ENCODE results near the gene ATRNL1. TPM values are rescaled to one million over a fixed set of nuclear protein-coding genes. Genes with fewer than 3 reads are reported as not detected.

ATRNL1 gene
- polyA plus RNA-seq, 3 donors = not detected

- Histone ChIP-seq H3K9me3 (replicated peaks in 1 of 2; ENCODE audit: control insufficient read depth in 1 of 2, insufficient read depth in 1 of 2, low read length in 2 of 2) (no peaks in the 10 kb centered on the region), H3K36me3 (replicated peaks in 1 of 2; ENCODE audit: control insufficient read depth in 1 of 2, insufficient read depth in 2 of 2, low read length in 2 of 2) (no peaks in the 10 kb centered on the region), H3K4me1 (ENCODE audit: control insufficient read depth in 1 of 2, insufficient read depth in 2 of 2, low read length in 2 of 2) (no peaks in the 10 kb centered on the region), H3K4me2 (replicated peaks; ENCODE audit: extremely low read depth, low read length, poor library complexity, severe bottlenecking) (no peak overlapping the region), H3K4me3 (replicated peaks in 1 of 3; ENCODE audit: low read depth in 2 of 3, low read length in 3 of 3) (no peak overlapping the region), H3K27me3 (ENCODE audit: control insufficient read depth in 2 of 2, insufficient read depth in 2 of 2, low read length in 2 of 2) (no peaks in the 10 kb centered on the region), H3K9ac (ENCODE audit: insufficient read depth, low read length, poor library complexity, severe bottlenecking) (no peak overlapping the region), H2AFZ (ENCODE audit: insufficient read depth, low read depth, low read length, poor library complexity, severe bottlenecking) (no peak overlapping the region), H3K27ac (ENCODE audit: low read depth in 1 of 2, low read length in 2 of 2) (no peak overlapping the region), H4K20me1 (ENCODE audit: insufficient read depth, low read length) (no peaks in the 10 kb centered on the region), H3K79me2 (ENCODE audit: insufficient read depth, low read length) (no peaks in the 10 kb centered on the region)
- H3K36me3 Mint-ChIP-seq = no peaks in the 10 kb centered on the region
- no peak for TF ChIP-seq CTCF (IDR thresholded peaks at IDR 0.05)
- no peak overlapping the region for H3K27ac Mint-ChIP-seq
- intact Hi-C loops (cut with micrococcal nuclease) = no loop called here
- no peak overlapping the region for H3K4me3 Mint-ChIP-seq
- no peaks in the 10 kb centered on the region for H3K4me1 Mint-ChIP-seq
- H3K27me3 Mint-ChIP-seq (ENCODE audit: low read depth in 3 of 3) = peaks cover 0 to 1% (median 0%) of the 10 kb centered on the region in 3 donors
- H3K9me3 Mint-ChIP-seq = no peaks in the 10 kb centered on the region
- DNase-seq = no peak
- WGBS (ENCODE audit: insufficient coverage) = no CpG with 5 or more reads among the region's 2 CpGs
Measured at GRCh38 chr10:115774721-115775120, 681.6 kb downstream of the ATRNL1 start.

- H3K27ac Mint-ChIP-seq = no peak overlapping the region
- WGBS (ENCODE audit: insufficient coverage) = no CpG with 5 or more reads among the region's 2 CpGs
Measured at GRCh38 chr10:115777646-115778045, 684.5 kb downstream of the ATRNL1 start.

More at GRCh38 chr10:115777646-115778045, 684.5 kb downstream of the ATRNL1 start:
- no peak for TF ChIP-seq CTCF (IDR thresholded peaks at IDR 0.05)
- Mint-ChIP-seq H3K9me3 (no peaks in the 10 kb centered on the region), H3K4me1 (no peaks in the 10 kb centered on the region), H3K4me3 (no peak overlapping the region), H3K27me3 (ENCODE audit: low read depth in 3 of 3) (peaks cover 0 to 3% (median 0%) of the 10 kb centered on the region in 3 donors), H3K36me3 (no peaks in the 10 kb centered on the region)
- Histone ChIP-seq H3K36me3 (replicated peaks in 1 of 2; ENCODE audit: control insufficient read depth in 1 of 2, insufficient read depth in 2 of 2, low read length in 2 of 2) (no peaks in the 10 kb centered on the region), H3K4me3 (replicated peaks in 1 of 3; ENCODE audit: low read depth in 2 of 3, low read length in 3 of 3) (no peak overlapping the region), H3K27me3 (ENCODE audit: control insufficient read depth in 2 of 2, insufficient read depth in 2 of 2, low read length in 2 of 2) (no peaks in the 10 kb centered on the region), H3K4me2 (replicated peaks; ENCODE audit: extremely low read depth, low read length, poor library complexity, severe bottlenecking) (no peak overlapping the region), H3K9me3 (replicated peaks in 1 of 2; ENCODE audit: control insufficient read depth in 1 of 2, insufficient read depth in 1 of 2, low read length in 2 of 2) (no peaks in the 10 kb centered on the region), H2AFZ (ENCODE audit: insufficient read depth, low read depth, low read length, poor library complexity, severe bottlenecking) (no peak overlapping the region), H3K9ac (ENCODE audit: insufficient read depth, low read length, poor library complexity, severe bottlenecking) (no peak overlapping the region), H3K4me1 (ENCODE audit: control insufficient read depth in 1 of 2, insufficient read depth in 2 of 2, low read length in 2 of 2) (no peaks in the 10 kb centered on the region), H3K79me2 (ENCODE audit: insufficient read depth, low read length) (no peaks in the 10 kb centered on the region), H3K27ac (ENCODE audit: low read depth in 1 of 2, low read length in 2 of 2) (no peak overlapping the region), H4K20me1 (ENCODE audit: insufficient read depth, low read length) (no peaks in the 10 kb centered on the region)
- no peak for DNase-seq
- intact Hi-C loops (cut with micrococcal nuclease) = no loop called here

All from CD14-positive monocyte (primary cell).